K562 (cell line): ENCODE results near the gene MPIG6B. TPM values are rescaled to one million over a fixed set of nuclear protein-coding genes. Genes with fewer than 3 reads are reported as not detected.

ENCODE experiments used
- ARID3B ChIP-seq: fragments of 250-450 bp; sonication (Bioruptor Pico); IDR thresholded peaks from 2 replicates; pipeline ENCODE4 v1.4.0; 2020; ENCODE audit warnings: borderline replicate concordance
- CHD4 ChIP-seq: fragments of 200-600 bp; sonication (generic); IDR thresholded peaks from 3 replicates; pipeline ENCODE4 v1.6.1; 2012; ENCODE audit warnings: low read depth, mild to moderate bottlenecking, mixed read lengths, low read length, inconsistent platforms; ENCODE audit not compliant: insufficient read depth, insufficient replicate concordance, poor library complexity, severe bottlenecking
- CUX1 ChIP-seq: fragments of 200-800 bp; sonication (Bioruptor generic); IDR thresholded peaks from 2 replicates; pipeline ENCODE4 v1.6.1; 2016; ENCODE audit warnings: missing genetic modification characterization, missing compliant biosample characterization
- E2F1 ChIP-seq: sonication (generic); formaldehyde crosslinking; IDR thresholded peaks from 2 replicates; pipeline ENCODE4 v1.8.1; 2023; ENCODE audit warnings: mild to moderate bottlenecking, missing genetic modification reagents, moderate library complexity
- GTF2B ChIP-seq: IDR thresholded peaks from 2 replicates; pipeline ENCODE4 v1.6.1; 2011; ENCODE audit not compliant: insufficient read length; ENCODE audit errors: extremely low read depth
- L3MBTL2 ChIP-seq: fragments of 450-650 bp; IDR thresholded peaks from 2 replicates; pipeline ENCODE4 v1.6.1; 2016; ENCODE audit warnings: mild to moderate bottlenecking, moderate library complexity
- MCM3 ChIP-seq: fragments of 450-650 bp; IDR thresholded peaks from 2 replicates; pipeline ENCODE4 v1.6.1; 2016
- NRF1 ChIP-seq, 2 experiments: fragments of 450-650 bp; IDR thresholded peaks in 1 of 2; conservative IDR thresholded peaks in 1 of 2; 2 replicates each; pipeline ENCODE4 v1.6.1; 2014; ENCODE audit warnings: mild to moderate bottlenecking in 2 of 2
- RAD21 ChIP-seq, 2 experiments: fragments of 250-450 bp in 1 of 2; fragments of 450-650 bp in 1 of 2; sonication (Bioruptor Pico) in 1 of 2; formaldehyde crosslinking in 1 of 2; IDR thresholded peaks in 1 of 2; conservative IDR thresholded peaks in 1 of 2; 2 replicates each; pipeline versions ENCODE4 v1.4.0 to v1.8.0; 2020 to 2022; ENCODE audit warnings: mild to moderate bottlenecking in 2 of 2, moderate library complexity in 1 of 2
- SMAD1 ChIP-seq: fragments of 150-350 bp; IDR thresholded peaks from 2 replicates; pipeline ENCODE4 v1.6.1; 2014; ENCODE audit warnings: low read length, low read depth; ENCODE audit not compliant: partially characterized antibody
- THRA ChIP-seq: fragments of 450-650 bp; IDR thresholded peaks from 2 replicates; pipeline ENCODE4 v1.6.1; 2017; ENCODE audit warnings: mild to moderate bottlenecking, moderate library complexity
- ZBTB1 ChIP-seq: sonication (generic); formaldehyde crosslinking; IDR thresholded peaks from 2 replicates; pipeline ENCODE4 v1.8.1; 2023; ENCODE audit warnings: missing genetic modification reagents, low read depth, mild to moderate bottlenecking, borderline replicate concordance
- ZNF586 ChIP-seq: fragments of 450-650 bp; formaldehyde crosslinking; conservative IDR thresholded peaks from 2 replicates; pipeline ENCODE4 v1.4.0; 2020; ENCODE audit warnings: mild to moderate bottlenecking, moderate library complexity
- ZNF655 ChIP-seq: fragments of 250-450 bp; sonication (Bioruptor Pico); IDR thresholded peaks from 2 replicates; pipeline ENCODE4 v1.5.0; 2021
- polyA plus RNA-seq, 8 experiments: library from polyadenylated mRNA; depleted of rRNA in 4 of 8; stranded (reverse) in 5 of 8; unstranded in 3 of 8; fragments of >200 nt; fragmentation: Nextera tagmentation in 2 of 8; fragmentation: Illumina TruSeq in 1 of 8; extraction: Ambion mirVana in 2 of 8; extraction: Trizol in 1 of 8; gene quantifications; 2 replicates each; pipeline versions ENCODE4 v1.2.1 to v1.2.3, GENCODE V29; 2011 to 2014; ENCODE audit warnings: inconsistent platforms in 1 of 8, missing spikeins in 1 of 8
- total RNA-seq, 7 experiments: library from RNA; depleted of rRNA in 6 of 7; stranded (reverse); fragments of >200 nt in 6 of 7; fragmentation: Illumina TruSeq in 2 of 7; extraction: Trizol in 2 of 7; gene quantifications; 2 replicates each; pipeline versions ENCODE4 v1.2.1 to v1.2.3, GENCODE V29; 2011 to 2021; ENCODE audit warnings: low replicate concordance in 1 of 7

The MPIG6B gene
- total and polyA plus RNA-seq, 9 of the 15 experiments (the other 6 are each of a cell fraction or from before 2014, with no cell fraction given), result 0.11 to 1.2 (median 0.28) TPM; not detected in 1

GRCh38 chr6:31728767-31729514, 5.8 kb downstream of the MPIG6B start, which contains the start of gene DDAH2 (continued):
- TF ChIP-seq ARID3B (CRISPR knock-in tag) (0 out of 2 replicates have a peak, but pooled peaks have one; percentile 59), CHD4 (peak; percentile 82), RAD21 (CRISPR knock-in tag; conservative IDR thresholded peaks at IDR 0.05 in 1 of 2, IDR thresholded peaks at IDR 0.05 in 1 of 2) (no peak), CUX1 (CRISPR knock-in tag) (no peak), MCM3 (no peak), ZNF655 (CRISPR knock-in tag) (no peak), L3MBTL2 (no peak), GTF2B (no peak), THRA (no peak), E2F1 (CRISPR knock-in tag) (peak; percentile 47; the same call in 1 of the 2 replicates), ZNF586 (CRISPR knock-in tag) (no peak), NRF1 (conservative IDR thresholded peaks at IDR 0.05 in 1 of 2, IDR thresholded peaks at IDR 0.05 in 1 of 2) (no peak), SMAD1 (peak; percentile 31), ZBTB1 (CRISPR knock-in tag) (no peak)
